HG02678 (cell line): ENCODE data around the gene KAZN.

Experiments used
- ATAC-seq: cut with Tn5 transposase; IDR thresholded peaks from one replicate; pipeline ENCODE4 v1.9.1; 2021; ENCODE audit warnings: mild to moderate bottlenecking, moderate library complexity; ENCODE audit not compliant: unreplicated experiment

Gene KAZN

GRCh38 chr1:14924455-14925331, 326.2 kb downstream of the KAZN start:
- no peak for ATAC-seq

- no peak for ATAC-seq
Observed at GRCh38 chr1:14925336-14926136, 327.1 kb downstream of the KAZN start.

GRCh38 chr1:14926229-14926628, 327.7 kb downstream of the KAZN start:
- no peak for ATAC-seq

- no peak for ATAC-seq
Observed at GRCh38 chr1:14926818-14927575, 328.5 kb downstream of the KAZN start.

GRCh38 chr1:14928412-14928811, 329.9 kb downstream of the KAZN start:
- no peak for ATAC-seq

- no peak for ATAC-seq
Observed at GRCh38 chr1:14928886-14929546, 330.5 kb downstream of the KAZN start.

GRCh38 chr1:14929547-14930246, 331.2 kb downstream of the KAZN start:
- ATAC-seq, result no peak

- no peak for ATAC-seq
Observed at GRCh38 chr1:14930247-14930965, 331.9 kb downstream of the KAZN start.

- no peak for ATAC-seq
Observed at GRCh38 chr1:14932034-14932638, 333.7 kb downstream of the KAZN start.

- no peak for ATAC-seq
Observed at GRCh38 chr1:14934867-14935266, 336.4 kb downstream of the KAZN start.

- no peak for ATAC-seq
Observed at GRCh38 chr1:14936815-14937214, 338.3 kb downstream of the KAZN start.

GRCh38 chr1:14937288-14937949, 338.9 kb downstream of the KAZN start:
- ATAC-seq, result no peak

- ATAC-seq, result no peak
Observed at GRCh38 chr1:14939527-14940284, 341.2 kb downstream of the KAZN start.

GRCh38 chr1:14940285-14940870, 341.9 kb downstream of the KAZN start:
- ATAC-seq, result no peak

- no peak for ATAC-seq
Observed at GRCh38 chr1:14941864-14942263, 343.4 kb downstream of the KAZN start.

- ATAC-seq, result no peak
Observed at GRCh38 chr1:14944471-14944985, 346.0 kb downstream of the KAZN start.
